HepG2 (cell line): Measurements from ENCODE around the gene IBA57. TPM values are rescaled to one million over a fixed set of nuclear protein-coding genes. Genes with fewer than 3 reads are reported as not detected.

Experiments used
- ATAC-seq: fragments of 200-7000 bp; cut with Tn5 transposase; 3 replicates; pipeline ENCODE4 v1.9.1; 2020; ENCODE audit warnings: mild to moderate bottlenecking, moderate library complexity
- BruUV-seq: library from RNA; stranded (reverse); fragments of 400-500 nt; replicated peaks from 2 replicates; lab custom pipeline; 2021; lab: Mats Ljungman, UMichigan
- CTCF ChIA-PET: fragments of 300-600 bp; formaldehyde crosslinking; extraction: SDS; loops from one replicate; lab custom pipeline; 2021; ENCODE audit warnings: low total read pairs, inconsistent platforms, low intra/inter-chr PET ratio; lab: Yijun Ruan, JAX
- POLR2A ChIA-PET: fragments of 350-600 bp; sonication (Branson Sonifier 250); formaldehyde crosslinking; loops from one replicate; lab custom pipeline; 2020; ENCODE audit warnings: antibody characterized with exemption, inconsistent platforms; lab: Yijun Ruan, JAX
- DNase-seq: peaks from one replicate; pipeline ENCODE4 v3.0.0-alpha.2; 2015; ENCODE audit warnings: low spot score
- FAIRE-seq: peaks from 3 replicates; lab custom pipeline; 2011; peaks lifted over from hg19 to GRCh38; lab: Jason Lieb, UNC
- H2AFZ ChIP-seq: one replicate; pipeline ENCODE4 v1.6.1; 2011; ENCODE audit warnings: low read length, inconsistent platforms
- H3K27ac ChIP-seq: fragments of 300-600 bp; 3 replicates; pipeline ENCODE4 v1.8.0; 2011; ENCODE audit warnings: mixed run types, mild to moderate bottlenecking, mixed read lengths, low read length, inconsistent platforms; ENCODE audit not compliant: insufficient read depth; ENCODE audit errors: extremely low read length
- H3K27me3 ChIP-seq, 2 experiments: fragments of 200-600 bp in 1 of 2; 2 replicates in 1 of 2; 3 replicates in 1 of 2; pipeline versions ENCODE4 v1.6.0 to v1.8.0; 2011; ENCODE audit warnings: low read length in 2 of 2, mild to moderate bottlenecking in 2 of 2, moderate library complexity in 2 of 2, inconsistent platforms in 1 of 2; ENCODE audit not compliant: insufficient read depth in 2 of 2, control insufficient read depth in 1 of 2
- H3K36me3 ChIP-seq, 2 experiments: fragments of 200-600 bp in 1 of 2; replicated peaks in 1 of 2; 2 replicates in 1 of 2; 3 replicates in 1 of 2; pipeline versions ENCODE4 v1.5.1 to v1.8.0; 2011; ENCODE audit warnings: low read length in 2 of 2, inconsistent platforms in 1 of 2; ENCODE audit not compliant: insufficient read depth in 2 of 2, control insufficient read depth in 1 of 2
- H3K4me1 ChIP-seq: 2 replicates; pipeline ENCODE4 v1.5.1; 2012; ENCODE audit warnings: low read length, inconsistent platforms; ENCODE audit not compliant: insufficient read depth
- H3K4me2 ChIP-seq: 2 replicates; pipeline ENCODE4 v1.6.0; 2011; ENCODE audit warnings: low read depth, low read length, inconsistent platforms
- H3K4me3 ChIP-seq, 3 experiments: fragments of 200-600 bp in 1 of 3; sonication (generic), shearing (Covaris generic) in 1 of 3; replicated peaks in 1 of 3; 2 replicates each; pipeline ENCODE4 v1.5.1; 2011 to 2016; ENCODE audit warnings: low read length in 3 of 3, inconsistent platforms in 2 of 3, low read depth in 2 of 3, mild to moderate bottlenecking in 2 of 3, control low read depth in 1 of 3, mixed read lengths in 1 of 3; ENCODE audit not compliant: insufficient read depth in 1 of 3
- H3K79me2 ChIP-seq: one replicate; pipeline ENCODE4 v1.6.1; 2011; ENCODE audit warnings: low read length, inconsistent platforms; ENCODE audit not compliant: insufficient read depth
- H3K9ac ChIP-seq: 2 replicates; pipeline ENCODE4 v1.6.0; 2011; ENCODE audit warnings: mild to moderate bottlenecking, low read depth, low read length, inconsistent platforms; ENCODE audit not compliant: insufficient read depth
- H3K9me3 ChIP-seq: 2 replicates; pipeline ENCODE4 v1.5.1; 2012; ENCODE audit warnings: mild to moderate bottlenecking, low read length
- H4K20me1 ChIP-seq: 2 replicates; pipeline ENCODE4 v1.6.0; 2011; ENCODE audit warnings: inconsistent platforms, mild to moderate bottlenecking, low read length, moderate library complexity; ENCODE audit not compliant: insufficient read depth
- CREBL2 ChIP-seq: sonication (generic); formaldehyde crosslinking; IDR thresholded peaks from 2 replicates; pipeline ENCODE4 v1.8.1; 2023; ENCODE audit warnings: missing genetic modification reagents, mild to moderate bottlenecking, borderline replicate concordance
- DDIT3 ChIP-seq: sonication (generic); formaldehyde crosslinking; IDR thresholded peaks from 2 replicates; pipeline ENCODE4 v1.4.0; 2020; ENCODE audit warnings: mild to moderate bottlenecking, missing genetic modification reagents
- EP300 ChIP-seq, 3 experiments: sonication (generic) in 1 of 3; formaldehyde crosslinking in 1 of 3; IDR thresholded peaks; 2 replicates each; pipeline versions ENCODE4 v1.5.1 to v1.6.1; 2011 to 2020; ENCODE audit warnings: low read depth in 2 of 3, low read length in 2 of 3, borderline replicate concordance in 1 of 3, improper control_type of control experiment in 1 of 3, mild to moderate bottlenecking in 1 of 3, missing genetic modification reagents in 1 of 3, moderate library complexity in 1 of 3
- HMGXB3 ChIP-seq: sonication (generic); formaldehyde crosslinking; IDR thresholded peaks from 2 replicates; pipeline ENCODE4 v1.4.0; 2020; ENCODE audit warnings: missing genetic modification reagents, borderline replicate concordance
- HNF4A ChIP-seq: sonication (generic); formaldehyde crosslinking; IDR thresholded peaks from 2 replicates; pipeline ENCODE4 v1.4.0; 2020; ENCODE audit warnings: missing genetic modification reagents
- MAFG ChIP-seq: sonication (generic); formaldehyde crosslinking; IDR thresholded peaks from 2 replicates; pipeline ENCODE4 v1.5.1; 2020; ENCODE audit warnings: mild to moderate bottlenecking, missing genetic modification reagents
- NFKBIZ ChIP-seq: IDR thresholded peaks from 2 replicates; pipeline ENCODE4 v1.6.1; 2018; ENCODE audit warnings: missing genetic modification reagents, missing compliant biosample characterization
- SIX4 ChIP-seq: sonication (generic); formaldehyde crosslinking; IDR thresholded peaks from 2 replicates; pipeline ENCODE4 v1.4.0; 2020; ENCODE audit warnings: missing genetic modification reagents
- SOX6 ChIP-seq, 2 experiments: fragments of 450-650 bp in 1 of 2; sonication (generic) in 1 of 2; formaldehyde crosslinking in 1 of 2; IDR thresholded peaks; 2 replicates each; pipeline versions ENCODE4 v1.4.0 to v1.6.1; 2017 to 2020; ENCODE audit warnings: antibody characterized with exemption in 1 of 2, mild to moderate bottlenecking in 1 of 2, missing genetic modification reagents in 1 of 2
- SP140L ChIP-seq: sonication (generic); formaldehyde crosslinking; IDR thresholded peaks from 2 replicates; pipeline ENCODE4 v1.4.0; 2020; ENCODE audit warnings: missing genetic modification reagents, borderline replicate concordance
- TP53 ChIP-seq: sonication (generic); formaldehyde crosslinking; conservative IDR thresholded peaks from 2 replicates; pipeline ENCODE4 v1.4.0; 2020; ENCODE audit warnings: missing genetic modification reagents
- ZBTB38 ChIP-seq: sonication (generic); formaldehyde crosslinking; IDR thresholded peaks from 2 replicates; pipeline ENCODE4 v1.5.1; 2020; ENCODE audit warnings: mild to moderate bottlenecking, missing genetic modification reagents
- ZNF337 ChIP-seq: sonication (generic); formaldehyde crosslinking; IDR thresholded peaks from 2 replicates; pipeline ENCODE4 v1.5.1; 2020; ENCODE audit warnings: missing genetic modification reagents, low read depth, mild to moderate bottlenecking, borderline replicate concordance
- ZNF598 ChIP-seq: sonication (generic); formaldehyde crosslinking; IDR thresholded peaks from 2 replicates; pipeline ENCODE4 v1.5.1; 2020; ENCODE audit warnings: mild to moderate bottlenecking, missing genetic modification reagents, borderline replicate concordance
- ZNF660 ChIP-seq: sonication (generic); formaldehyde crosslinking; IDR thresholded peaks from 2 replicates; pipeline ENCODE4 v1.5.1; 2020; ENCODE audit warnings: mild to moderate bottlenecking, low read depth, missing genetic modification reagents, borderline replicate concordance
- ZNF883 ChIP-seq: sonication (generic); formaldehyde crosslinking; IDR thresholded peaks from 2 replicates; pipeline ENCODE4 v1.5.1; 2020; ENCODE audit warnings: mild to moderate bottlenecking, missing genetic modification reagents; ENCODE audit errors: not compliant biosample characterization
- ZZZ3 ChIP-seq: sonication (generic); formaldehyde crosslinking; IDR thresholded peaks from 2 replicates; pipeline ENCODE4 v1.4.0; 2020; ENCODE audit warnings: missing genetic modification reagents, mild to moderate bottlenecking, borderline replicate concordance
- WGBS: methylation state at CpG from one replicate; pipeline ENCODE4 v1.1.6; 2017; ENCODE audit warnings: low lambda C conversion rate; 5-methylcytosine and 5-hydroxymethylcytosine counted together
- in situ Hi-C: cut with HindIII; loops from 2 replicates; pipeline ENCODE4 v1.10.0; 2017; ENCODE audit warnings: low pct_unique_long_range_greater_than_20kb; ENCODE audit not compliant: extremely low pct_ligation_motif_present
- intact Hi-C: fragments of 100-400 bp; cut with micrococcal nuclease; formaldehyde crosslinking; loops from one replicate; pipeline ENCODE4 v1.10.0; 2022; ENCODE audit not compliant: unreplicated experiment
- polyA plus RNA-seq, 8 experiments: library from polyadenylated mRNA; depleted of rRNA in 3 of 8; stranded (reverse) in 7 of 8; unstranded in 1 of 8; fragments of >200 nt; fragmentation: Illumina TruSeq in 4 of 8; extraction: Trizol in 4 of 8; gene quantifications; 2 replicates each; pipeline versions ENCODE4 v1.2.1 to v1.2.3, GENCODE V29; 2011 to 2016; ENCODE audit warnings: low read depth in 4 of 8, missing spikeins in 1 of 8, mixed read lengths in 1 of 8; ENCODE audit not compliant: insufficient read depth in 1 of 8
- total RNA-seq, 5 experiments: library from RNA; depleted of rRNA; stranded (reverse); fragments of >200 nt; fragmentation: Illumina TruSeq; extraction: Trizol; gene quantifications; 2 replicates each; pipeline ENCODE4 v1.2.3, GENCODE V29; 2016; ENCODE audit warnings: low read depth in 1 of 5

IBA57 gene
- total and polyA plus RNA-seq, 2 of the 13 experiments (the other 11 are each of a cell fraction or from before 2014, with no cell fraction given): 2.3 to 10.2 TPM

- TF ChIP-seq DDIT3 (CRISPR knock-in tag): no peak
- TF ChIP-seq ZNF337 (CRISPR knock-in tag): no peak
- TF ChIP-seq SIX4 (CRISPR knock-in tag): no peak
- no peak for TF ChIP-seq NFKBIZ
- TF ChIP-seq SP140L (CRISPR knock-in tag): no peak
- no peak for TF ChIP-seq EP300 (IDR thresholded peaks at IDR 0.05; ENCODE audit: low read depth in 2 of 2, low read length in 2 of 2)
- TF ChIP-seq EP300 (CRISPR knock-in tag; IDR thresholded peaks at IDR 0.05; ENCODE audit: borderline replicate concordance): no peak
- no peak for TF ChIP-seq ZNF883 (CRISPR knock-in tag)
- no peak for TF ChIP-seq ZBTB38 (CRISPR knock-in tag)
- no peak for TF ChIP-seq HMGXB3 (CRISPR knock-in tag)
- no peak for TF ChIP-seq MAFG (CRISPR knock-in tag)
- TF ChIP-seq TP53 (CRISPR knock-in tag): no peak
- TF ChIP-seq ZZZ3 (CRISPR knock-in tag): no peak
- no peak for TF ChIP-seq HNF4A (CRISPR knock-in tag)
- no peak for TF ChIP-seq CREBL2 (CRISPR knock-in tag)
- TF ChIP-seq ZNF598: no peak
- no peak for TF ChIP-seq ZNF660
- TF ChIP-seq SOX6 (IDR thresholded peaks at IDR 0.05): no peak
- no peak for TF ChIP-seq SOX6 (CRISPR knock-in tag; IDR thresholded peaks at IDR 0.05)
- ChIA-PET CTCF (no interaction called here), POLR2A (no interaction called here)
- in situ Hi-C loops: no loop called here
- ATAC-seq (no peak), FAIRE-seq (no peak), DNase-seq (no peak)
- Histone ChIP-seq H3K36me3 (no peaks in the 10 kb centered on the region), H3K4me1 (no peaks in the 10 kb centered on the region), H3K79me2 (no peaks in the 10 kb centered on the region), H3K9me3 (no peaks in the 10 kb centered on the region; the same call in 1 of the 2 replicates), H2AFZ (no peak overlapping the region), H3K4me2 (no peak overlapping the region), H3K27ac (no peak overlapping the region), H4K20me1 (no peaks in the 10 kb centered on the region), H3K4me3 (no peak overlapping the region), H3K27me3 (peaks cover 4 to 34% of the 10 kb centered on the region in 2 experiments; a peak in 4 of 5 replicates), H3K9ac (no peak overlapping the region)
- intact Hi-C loops: no loop called here
- WGBS: 27% methylated on average over 8 of the region's 8 CpGs
- BruUV-seq: no TSS peak
Observed at GRCh38 chr1:228204958-228205357, 39.4 kb downstream of the IBA57 start.
